Effector memory CD4-positive, alpha-beta T cell (primary cell): Measurements from ENCODE around the gene ITGB6.

ENCODE experiments used
- DNase-seq, 3 donors: peaks; one replicate each; pipeline ENCODE4 v3.0.0-alpha.2; 2020
- H3K27ac ChIP-seq: 2 replicates; pipeline ENCODE4 v1.7.0; 2013; ENCODE audit warnings: mild to moderate bottlenecking, low read length, moderate library complexity; ENCODE audit not compliant: insufficient read depth, poor library complexity, severe bottlenecking
- H3K27me3 ChIP-seq: replicated peaks from 2 replicates; pipeline ENCODE4 v1.7.0; 2013; ENCODE audit warnings: mild to moderate bottlenecking, low read length; ENCODE audit not compliant: insufficient read depth, control insufficient read depth, poor library complexity, severe bottlenecking
- H3K36me3 ChIP-seq: 2 replicates; pipeline ENCODE4 v1.7.0; 2013; ENCODE audit warnings: mild to moderate bottlenecking, low read length, moderate library complexity; ENCODE audit not compliant: control insufficient read depth, insufficient read depth
- H3K4me1 ChIP-seq: 2 replicates; pipeline ENCODE4 v1.7.0; 2013; ENCODE audit warnings: low read length, mild to moderate bottlenecking; ENCODE audit not compliant: control insufficient read depth, insufficient read depth, poor library complexity, severe bottlenecking
- H3K4me3 ChIP-seq: 2 replicates; pipeline ENCODE4 v1.7.0; 2013; ENCODE audit warnings: low read length, low read depth, mild to moderate bottlenecking; ENCODE audit not compliant: insufficient read depth, poor library complexity, severe bottlenecking
- H3K9me3 ChIP-seq: 2 replicates; pipeline ENCODE4 v1.7.0; 2013; ENCODE audit warnings: mild to moderate bottlenecking, low read length, moderate library complexity; ENCODE audit not compliant: control insufficient read depth

Gene ITGB6

DNA sequence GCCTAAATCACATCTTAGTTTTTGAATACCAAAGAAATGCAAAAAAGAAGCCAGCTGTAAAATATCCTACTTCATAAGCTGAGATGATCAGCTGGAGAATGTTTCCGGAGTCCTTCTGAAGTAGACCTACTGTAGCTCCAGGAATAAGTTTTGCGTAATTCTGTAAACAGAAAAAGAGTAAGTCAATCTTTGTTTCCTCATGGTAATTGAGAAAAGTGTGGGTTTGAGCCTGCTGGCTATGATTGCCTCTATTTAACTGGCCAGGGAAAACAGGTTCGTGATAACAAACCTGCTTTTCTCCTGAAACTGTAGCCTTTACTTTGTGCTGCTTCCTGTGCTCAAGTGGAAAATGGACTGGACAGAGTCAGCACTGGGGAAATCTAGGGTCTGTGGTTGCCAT lies 58.2 kb downstream of the ITGB6 start:
- H3K9me3 ChIP-seq: no peaks in the 10 kb centered on the region
- no peaks in the 10 kb centered on the region for H3K4me1 ChIP-seq
- no peak overlapping the region for H3K27ac ChIP-seq
- H3K36me3 ChIP-seq: no peaks in the 10 kb centered on the region
- H3K27me3 ChIP-seq: no peaks in the 10 kb centered on the region
- H3K4me3 ChIP-seq: no peak overlapping the region
- DNase-seq: no peak

DNA sequence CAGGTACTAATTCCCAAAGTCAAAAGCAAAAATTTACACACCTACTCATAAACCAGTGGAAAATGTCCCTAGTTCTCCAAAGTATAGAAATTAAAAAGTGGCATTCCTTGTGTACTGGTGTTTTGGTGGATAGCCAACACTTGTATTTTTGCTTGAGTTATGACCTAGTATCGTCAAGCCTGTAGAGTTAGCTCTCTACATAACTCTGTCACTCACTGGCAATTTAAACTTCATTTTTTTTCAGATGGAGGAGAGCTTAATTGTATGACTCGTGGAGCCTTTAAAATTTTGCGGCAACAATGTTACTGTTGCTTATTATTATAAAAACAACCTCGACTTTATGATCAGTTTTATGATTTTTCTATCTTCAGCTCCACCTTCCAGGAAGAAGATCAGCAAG lies 58.7 kb downstream of the ITGB6 start:
- Histone ChIP-seq H3K4me1 (no peaks in the 10 kb centered on the region), H3K4me3 (no peak overlapping the region), H3K27me3 (no peaks in the 10 kb centered on the region), H3K36me3 (no peaks in the 10 kb centered on the region), H3K9me3 (no peaks in the 10 kb centered on the region), H3K27ac (no peak overlapping the region)
- no peak for DNase-seq

GRCh38 chr2:160140471-160140870 lies 59.6 kb downstream of the ITGB6 start:
- Histone ChIP-seq H3K27me3 (no peaks in the 10 kb centered on the region), H3K4me1 (no peaks in the 10 kb centered on the region), H3K4me3 (no peak overlapping the region), H3K9me3 (no peaks in the 10 kb centered on the region), H3K36me3 (no peaks in the 10 kb centered on the region), H3K27ac (no peak overlapping the region)
- no peak for DNase-seq

- no peaks in the 10 kb centered on the region for H3K36me3 ChIP-seq
- no peak overlapping the region for H3K27ac ChIP-seq
Observed at GRCh38 chr2:160139991-160140390, 60.1 kb downstream of the ITGB6 start.

DNA sequence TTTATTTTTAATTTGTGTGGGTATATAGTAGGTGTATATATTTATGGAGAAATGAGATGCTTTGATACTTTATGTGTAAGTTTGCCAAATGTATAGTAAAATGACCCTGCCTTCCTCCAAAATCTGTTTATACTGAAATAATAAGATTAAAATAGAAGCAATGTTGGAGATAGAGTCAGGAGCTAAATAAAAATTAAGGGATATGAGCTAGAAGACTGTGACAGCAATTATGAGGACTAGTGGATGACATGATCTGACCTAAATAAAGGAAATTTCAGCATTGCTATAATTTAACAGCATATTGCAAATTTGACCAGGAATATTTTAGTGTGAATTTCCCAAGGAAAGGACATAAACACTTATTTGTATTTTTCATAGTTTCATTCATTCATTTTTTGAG lies 60.7 kb downstream of the ITGB6 start:
- Histone ChIP-seq H3K4me1 (no peaks in the 10 kb centered on the region), H3K36me3 (no peaks in the 10 kb centered on the region), H3K9me3 (no peaks in the 10 kb centered on the region), H3K27ac (no peak overlapping the region), H3K27me3 (no peaks in the 10 kb centered on the region), H3K4me3 (no peak overlapping the region)
- DNase-seq: no peak

More at GRCh38 chr2:160139991-160140390, 60.1 kb downstream of the ITGB6 start:
- no peak overlapping the region for H3K4me3 ChIP-seq
- no peak for DNase-seq
- no peaks in the 10 kb centered on the region for H3K4me1 ChIP-seq
- no peaks in the 10 kb centered on the region for H3K9me3 ChIP-seq
- H3K27me3 ChIP-seq: no peaks in the 10 kb centered on the region

DNA sequence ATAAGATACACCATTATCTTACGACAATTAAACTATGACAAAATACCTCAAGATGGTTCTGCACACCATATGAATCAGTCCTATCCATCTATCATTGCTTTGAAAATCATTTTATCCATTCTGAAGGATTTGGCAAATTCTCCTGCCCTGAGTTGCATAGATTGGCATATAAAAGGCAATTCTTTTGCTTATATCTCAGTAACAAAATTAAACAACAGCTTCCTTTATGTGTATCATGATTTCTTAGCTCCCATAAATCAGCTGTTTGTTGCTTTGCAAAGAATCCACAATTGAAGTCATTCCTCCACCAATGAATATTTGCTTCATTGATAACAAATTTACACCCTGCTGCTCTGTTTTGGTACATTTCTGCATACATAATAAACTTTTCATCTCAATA lies 61.7 kb downstream of the ITGB6 start:
- DNase-seq: no peak
- Histone ChIP-seq H3K4me1 (no peaks in the 10 kb centered on the region), H3K36me3 (no peaks in the 10 kb centered on the region), H3K4me3 (no peak overlapping the region), H3K9me3 (no peaks in the 10 kb centered on the region), H3K27ac (no peak overlapping the region), H3K27me3 (no peaks in the 10 kb centered on the region)

DNA sequence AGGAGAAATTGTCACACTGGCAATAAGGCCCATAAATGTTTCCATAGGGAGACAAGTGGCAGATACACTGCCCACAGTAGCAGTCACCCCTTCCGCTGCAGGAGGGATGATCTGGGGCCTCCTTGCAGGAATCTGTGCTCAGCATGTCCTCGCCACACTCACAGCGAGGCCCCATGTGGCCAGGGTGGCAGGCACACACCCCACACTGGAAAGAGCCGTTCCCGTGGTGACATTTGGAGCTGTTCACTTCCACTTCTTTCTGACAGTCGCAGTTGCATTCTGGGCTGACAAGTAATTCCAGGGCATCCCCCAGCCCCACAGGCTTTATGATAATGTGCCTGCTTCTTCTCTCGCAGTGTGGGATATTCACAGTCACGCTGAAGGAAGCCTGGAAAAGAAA lies 62.6 kb downstream of the ITGB6 start:
- Histone ChIP-seq H3K4me3 (no peak overlapping the region), H3K9me3 (no peaks in the 10 kb centered on the region), H3K4me1 (no peaks in the 10 kb centered on the region), H3K36me3 (no peaks in the 10 kb centered on the region), H3K27me3 (no peaks in the 10 kb centered on the region), H3K27ac (no peak overlapping the region)
- no peak for DNase-seq

DNA sequence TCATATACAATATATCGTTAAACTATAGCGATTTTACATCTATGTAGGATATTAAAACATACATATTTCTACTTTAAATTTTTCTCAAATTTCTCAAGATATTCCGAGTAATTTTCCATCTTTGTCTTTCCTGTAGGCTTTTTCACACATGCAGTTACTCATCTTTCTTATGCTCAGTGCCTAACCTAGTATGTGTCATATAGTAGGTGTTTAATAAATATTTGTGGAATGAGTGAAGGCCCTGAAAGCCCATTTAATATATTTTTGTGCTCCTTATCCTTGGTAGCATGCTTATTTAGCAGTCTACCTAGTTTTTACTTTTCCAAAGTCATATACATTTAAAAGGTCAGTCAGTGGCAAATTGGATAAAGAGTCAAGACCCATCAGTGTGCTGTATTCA lies 67.3 kb downstream of the ITGB6 start:
- Histone ChIP-seq H3K27me3 (no peaks in the 10 kb centered on the region), H3K9me3 (no peaks in the 10 kb centered on the region), H3K4me3 (no peak overlapping the region), H3K27ac (no peak overlapping the region), H3K36me3 (no peaks in the 10 kb centered on the region), H3K4me1 (no peaks in the 10 kb centered on the region)
- no peak for DNase-seq

- Histone ChIP-seq H3K27me3 (no peaks in the 10 kb centered on the region), H3K27ac (no peak overlapping the region), H3K36me3 (no peaks in the 10 kb centered on the region), H3K9me3 (no peaks in the 10 kb centered on the region), H3K4me1 (no peaks in the 10 kb centered on the region), H3K4me3 (no peak overlapping the region)
- no peak for DNase-seq
Observed at GRCh38 chr2:160126756-160127155, 73.3 kb downstream of the ITGB6 start.

- Histone ChIP-seq H3K27me3 (no peaks in the 10 kb centered on the region), H3K27ac (no peak overlapping the region), H3K36me3 (no peaks in the 10 kb centered on the region), H3K9me3 (no peaks in the 10 kb centered on the region), H3K4me3 (no peak overlapping the region), H3K4me1 (no peaks in the 10 kb centered on the region)
- DNase-seq: no peak
Observed at GRCh38 chr2:160126315-160126714, 73.8 kb downstream of the ITGB6 start.

DNA sequence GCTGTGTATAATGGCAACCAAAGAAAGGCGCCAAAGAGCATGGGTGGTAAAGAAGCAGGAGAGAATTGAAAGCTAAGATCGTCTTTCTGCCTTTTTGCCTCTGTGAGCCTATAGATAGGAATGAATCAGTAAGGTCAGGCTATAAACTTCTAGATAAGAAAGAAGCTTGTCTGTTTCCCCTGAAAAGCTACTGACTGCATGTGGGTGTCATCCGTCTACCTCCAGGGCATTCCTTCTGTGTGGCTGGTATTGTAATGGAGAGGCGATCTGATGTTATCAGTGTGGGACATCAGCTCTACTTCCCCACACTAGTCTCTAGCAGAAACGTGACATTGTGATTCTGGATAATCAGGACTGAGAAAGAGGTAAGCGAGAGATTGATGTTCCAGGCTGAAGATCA lies 74.2 kb downstream of the ITGB6 start:
- Histone ChIP-seq H3K27me3 (no peaks in the 10 kb centered on the region), H3K9me3 (no peaks in the 10 kb centered on the region), H3K27ac (no peak overlapping the region), H3K36me3 (no peaks in the 10 kb centered on the region), H3K4me3 (no peak overlapping the region), H3K4me1 (no peaks in the 10 kb centered on the region)
- DNase-seq: no peak
